Measurements from ENCODE around the gene IGF2BP3. TPM values are rescaled to one million over a fixed set of nuclear protein-coding genes. Genes with fewer than 3 reads are reported as not detected.
A peak's percentile ranks its signal among the peaks of the same experiment; 100 is the strongest.

The IGF2BP3 gene
- total and polyA plus RNA-seq, 10 of the 15 experiments (the other 5 are each of a cell fraction or from before 2014, with no cell fraction given), result 4.6 to 61.2 (median 36.9) TPM

DNA sequence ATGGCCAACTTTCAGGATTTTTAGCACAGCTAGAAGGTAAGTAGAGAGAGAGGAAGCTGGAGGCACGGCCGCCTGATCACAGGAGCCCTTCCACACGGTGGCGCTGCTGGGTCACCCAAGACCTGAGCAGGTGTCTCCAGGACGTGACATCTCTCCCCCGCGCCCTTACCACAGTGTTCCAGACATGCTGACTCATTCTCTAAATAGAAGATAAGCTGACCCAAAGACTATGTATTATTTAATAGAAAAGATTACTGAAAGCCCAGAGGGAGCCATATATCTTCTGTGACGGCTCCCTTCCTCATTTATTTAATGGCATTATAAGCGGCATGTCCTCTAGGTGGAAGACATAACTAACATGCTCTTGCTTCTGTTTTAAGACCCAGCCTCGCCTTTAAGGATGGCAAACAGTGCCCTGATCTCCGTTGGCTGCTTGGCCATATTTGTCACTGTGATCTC, 197.1 kb downstream of the IGF2BP3 start (continued):
- TF ChIP-seq NFYB (IDR thresholded peaks at IDR 0.05; ENCODE audit: insufficient read depth, low read depth, low read length) (no peak), BRCA1 (IDR thresholded peaks at IDR 0.05; ENCODE audit: low read depth, low read length) (no peak), TBL1XR1 (IDR thresholded peaks at IDR 0.05; ENCODE audit: low read depth, low read length) (0 out of 2 replicates have a peak, but pooled peaks have one; percentile 52), HCFC1 (IDR thresholded peaks at IDR 0.05; ENCODE audit: low read length) (no peak; the same call in 1 of the 2 replicates), EGR1 (IDR thresholded peaks at IDR 0.05; ENCODE audit: borderline replicate concordance in 1 of 2, low read depth in 2 of 2, low read length in 2 of 2) (no peak), JUNB (IDR thresholded peaks at IDR 0.05) (no peak; the same call in 1 of the 2 replicates), RBBP5 (conservative IDR thresholded peaks at IDR 0.05) (no peak), SMAD1 (IDR thresholded peaks at IDR 0.05; ENCODE audit: low read depth, partially characterized antibody) (no peak), GABPA (IDR thresholded peaks at IDR 0.05; ENCODE audit: low read depth) (no peak), POLR2A (IDR thresholded peaks at IDR 0.05; ENCODE audit: low read depth, low read length) (peak; percentile 39; the same call in 1 of the 2 replicates), ZNF622 (IDR thresholded peaks at IDR 0.05) (no peak), IKZF2 (IDR thresholded peaks at IDR 0.05) (0 out of 4 replicates have a peak, but pooled peaks of 1 of the 2 experiments have one; percentile 29), ZZZ3 (IDR thresholded peaks at IDR 0.05; ENCODE audit: control insufficient read depth, insufficient read length, low read depth) (no peak), KDM1A (IDR thresholded peaks at IDR 0.05; ENCODE audit: borderline replicate concordance) (no peak), MTA3 (IDR thresholded peaks at IDR 0.05; ENCODE audit: borderline replicate concordance, low read length) (no peak), ZNF217 (IDR thresholded peaks at IDR 0.05) (no peak), NFYA (IDR thresholded peaks at IDR 0.05; ENCODE audit: borderline replicate concordance, low read depth, low read length) (no peak), CREM (IDR thresholded peaks at IDR 0.05; ENCODE audit: low read depth) (peak; percentile 74; the same call in 1 of the 2 replicates)
- TF ChIP-seq, protein P1, sequence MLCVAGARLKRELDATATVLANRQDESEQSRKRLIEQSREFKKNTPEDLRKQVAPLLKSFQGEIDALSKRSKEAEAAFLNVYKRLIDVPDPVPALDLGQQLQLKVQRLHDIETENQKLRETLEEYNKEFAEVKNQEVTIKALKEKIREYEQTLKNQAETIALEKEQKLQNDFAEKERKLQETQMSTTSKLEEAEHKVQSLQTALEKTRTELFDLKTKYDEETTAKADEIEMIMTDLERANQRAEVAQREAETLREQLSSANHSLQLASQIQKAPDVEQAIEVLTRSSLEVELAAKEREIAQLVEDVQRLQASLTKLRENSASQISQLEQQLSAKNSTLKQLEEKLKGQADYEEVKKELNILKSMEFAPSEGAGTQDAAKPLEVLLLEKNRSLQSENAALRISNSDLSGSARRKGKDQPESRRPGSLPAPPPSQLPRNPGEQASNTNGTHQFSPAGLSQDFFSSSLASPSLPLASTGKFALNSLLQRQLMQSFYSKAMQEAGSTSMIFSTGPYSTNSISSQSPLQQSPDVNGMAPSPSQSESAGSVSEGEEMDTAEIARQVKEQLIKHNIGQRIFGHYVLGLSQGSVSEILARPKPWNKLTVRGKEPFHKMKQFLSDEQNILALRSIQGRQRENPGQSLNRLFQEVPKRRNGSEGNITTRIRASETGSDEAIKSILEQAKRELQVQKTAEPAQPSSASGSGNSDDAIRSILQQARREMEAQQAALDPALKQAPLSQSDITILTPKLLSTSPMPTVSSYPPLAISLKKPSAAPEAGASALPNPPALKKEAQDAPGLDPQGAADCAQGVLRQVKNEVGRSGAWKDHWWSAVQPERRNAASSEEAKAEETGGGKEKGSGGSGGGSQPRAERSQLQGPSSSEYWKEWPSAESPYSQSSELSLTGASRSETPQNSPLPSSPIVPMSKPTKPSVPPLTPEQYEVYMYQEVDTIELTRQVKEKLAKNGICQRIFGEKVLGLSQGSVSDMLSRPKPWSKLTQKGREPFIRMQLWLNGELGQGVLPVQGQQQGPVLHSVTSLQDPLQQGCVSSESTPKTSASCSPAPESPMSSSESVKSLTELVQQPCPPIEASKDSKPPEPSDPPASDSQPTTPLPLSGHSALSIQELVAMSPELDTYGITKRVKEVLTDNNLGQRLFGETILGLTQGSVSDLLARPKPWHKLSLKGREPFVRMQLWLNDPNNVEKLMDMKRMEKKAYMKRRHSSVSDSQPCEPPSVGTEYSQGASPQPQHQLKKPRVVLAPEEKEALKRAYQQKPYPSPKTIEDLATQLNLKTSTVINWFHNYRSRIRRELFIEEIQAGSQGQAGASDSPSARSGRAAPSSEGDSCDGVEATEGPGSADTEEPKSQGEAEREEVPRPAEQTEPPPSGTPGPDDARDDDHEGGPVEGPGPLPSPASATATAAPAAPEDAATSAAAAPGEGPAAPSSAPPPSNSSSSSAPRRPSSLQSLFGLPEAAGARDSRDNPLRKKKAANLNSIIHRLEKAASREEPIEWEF (IDR thresholded peaks at IDR 0.05; ENCODE audit: insufficient replicate concordance, low read depth, low read length), result no peak
- TF ChIP-seq, protein P2, sequence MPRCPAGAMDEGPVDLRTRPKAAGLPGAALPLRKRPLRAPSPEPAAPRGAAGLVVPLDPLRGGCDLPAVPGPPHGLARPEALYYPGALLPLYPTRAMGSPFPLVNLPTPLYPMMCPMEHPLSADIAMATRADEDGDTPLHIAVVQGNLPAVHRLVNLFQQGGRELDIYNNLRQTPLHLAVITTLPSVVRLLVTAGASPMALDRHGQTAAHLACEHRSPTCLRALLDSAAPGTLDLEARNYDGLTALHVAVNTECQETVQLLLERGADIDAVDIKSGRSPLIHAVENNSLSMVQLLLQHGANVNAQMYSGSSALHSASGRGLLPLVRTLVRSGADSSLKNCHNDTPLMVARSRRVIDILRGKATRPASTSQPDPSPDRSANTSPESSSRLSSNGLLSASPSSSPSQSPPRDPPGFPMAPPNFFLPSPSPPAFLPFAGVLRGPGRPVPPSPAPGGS (IDR thresholded peaks at IDR 0.05; ENCODE audit: borderline replicate concordance, insufficient read depth, low read depth, low read length, poor library complexity, severe bottlenecking), result no peak
- TF ChIP-seq, protein P3, sequence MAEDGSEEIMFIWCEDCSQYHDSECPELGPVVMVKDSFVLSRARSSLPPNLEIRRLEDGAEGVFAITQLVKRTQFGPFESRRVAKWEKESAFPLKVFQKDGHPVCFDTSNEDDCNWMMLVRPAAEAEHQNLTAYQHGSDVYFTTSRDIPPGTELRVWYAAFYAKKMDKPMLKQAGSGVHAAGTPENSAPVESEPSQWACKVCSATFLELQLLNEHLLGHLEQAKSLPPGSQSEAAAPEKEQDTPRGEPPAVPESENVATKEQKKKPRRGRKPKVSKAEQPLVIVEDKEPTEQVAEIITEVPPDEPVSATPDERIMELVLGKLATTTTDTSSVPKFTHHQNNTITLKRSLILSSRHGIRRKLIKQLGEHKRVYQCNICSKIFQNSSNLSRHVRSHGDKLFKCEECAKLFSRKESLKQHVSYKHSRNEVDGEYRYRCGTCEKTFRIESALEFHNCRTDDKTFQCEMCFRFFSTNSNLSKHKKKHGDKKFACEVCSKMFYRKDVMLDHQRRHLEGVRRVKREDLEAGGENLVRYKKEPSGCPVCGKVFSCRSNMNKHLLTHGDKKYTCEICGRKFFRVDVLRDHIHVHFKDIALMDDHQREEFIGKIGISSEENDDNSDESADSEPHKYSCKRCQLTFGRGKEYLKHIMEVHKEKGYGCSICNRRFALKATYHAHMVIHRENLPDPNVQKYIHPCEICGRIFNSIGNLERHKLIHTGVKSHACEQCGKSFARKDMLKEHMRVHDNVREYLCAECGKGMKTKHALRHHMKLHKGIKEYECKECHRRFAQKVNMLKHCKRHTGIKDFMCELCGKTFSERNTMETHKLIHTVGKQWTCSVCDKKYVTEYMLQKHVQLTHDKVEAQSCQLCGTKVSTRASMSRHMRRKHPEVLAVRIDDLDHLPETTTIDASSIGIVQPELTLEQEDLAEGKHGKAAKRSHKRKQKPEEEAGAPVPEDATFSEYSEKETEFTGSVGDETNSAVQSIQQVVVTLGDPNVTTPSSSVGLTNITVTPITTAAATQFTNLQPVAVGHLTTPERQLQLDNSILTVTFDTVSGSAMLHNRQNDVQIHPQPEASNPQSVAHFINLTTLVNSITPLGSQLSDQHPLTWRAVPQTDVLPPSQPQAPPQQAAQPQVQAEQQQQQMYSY (CRISPR knock-in tag; IDR thresholded peaks at IDR 0.05), result no peak

All from GM12878 (cell line).